ENCODE measurements around the gene TRAF6.

The TRAF6 gene

DNA sequence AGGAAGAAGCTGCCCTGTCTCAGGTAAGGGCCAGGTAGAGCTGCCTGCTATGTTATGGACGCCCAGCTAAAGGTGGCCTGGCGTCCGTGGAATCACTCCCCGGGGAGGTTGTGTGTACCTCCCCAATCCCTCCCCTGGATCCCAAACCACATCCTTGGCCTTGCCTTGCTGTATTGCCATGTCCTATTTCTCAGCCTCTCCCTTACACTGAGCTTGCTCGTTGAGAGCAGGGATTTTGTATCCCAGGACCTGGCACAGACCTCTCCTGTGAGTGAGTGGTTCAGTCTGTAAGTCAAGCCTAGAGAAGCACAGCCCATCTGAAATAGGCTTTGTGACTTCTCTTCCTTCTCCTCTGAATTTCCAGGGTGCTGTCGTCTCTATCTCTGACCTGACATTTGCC is 53.9 kb downstream of the TRAF6 start:
- peak; percentile 50 for DNase-seq

DNA sequence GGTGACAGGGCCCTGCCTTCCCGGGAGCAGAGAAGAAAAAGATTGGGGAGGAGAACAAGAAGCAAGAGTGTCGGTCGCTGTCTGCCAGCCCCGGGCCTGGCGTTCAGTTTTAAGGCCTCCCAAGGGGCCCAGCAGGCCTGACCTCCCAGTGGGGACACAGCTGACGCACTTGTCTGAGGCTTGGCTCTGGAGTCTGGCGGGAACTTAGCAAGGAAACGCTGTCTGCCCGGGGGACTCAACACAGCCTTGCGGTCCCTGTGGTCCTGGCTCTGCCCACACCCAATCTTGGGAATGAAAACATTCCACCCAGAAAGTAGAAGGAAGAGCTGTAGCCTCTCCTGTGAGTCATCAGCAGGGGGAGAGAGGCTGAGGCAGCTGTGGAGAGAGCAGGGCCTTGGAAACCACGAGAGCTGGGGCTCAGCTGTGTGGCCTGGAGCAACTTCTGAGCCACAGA is 54.4 kb downstream of the TRAF6 start:
- peak; percentile 92 for DNase-seq

DNA sequence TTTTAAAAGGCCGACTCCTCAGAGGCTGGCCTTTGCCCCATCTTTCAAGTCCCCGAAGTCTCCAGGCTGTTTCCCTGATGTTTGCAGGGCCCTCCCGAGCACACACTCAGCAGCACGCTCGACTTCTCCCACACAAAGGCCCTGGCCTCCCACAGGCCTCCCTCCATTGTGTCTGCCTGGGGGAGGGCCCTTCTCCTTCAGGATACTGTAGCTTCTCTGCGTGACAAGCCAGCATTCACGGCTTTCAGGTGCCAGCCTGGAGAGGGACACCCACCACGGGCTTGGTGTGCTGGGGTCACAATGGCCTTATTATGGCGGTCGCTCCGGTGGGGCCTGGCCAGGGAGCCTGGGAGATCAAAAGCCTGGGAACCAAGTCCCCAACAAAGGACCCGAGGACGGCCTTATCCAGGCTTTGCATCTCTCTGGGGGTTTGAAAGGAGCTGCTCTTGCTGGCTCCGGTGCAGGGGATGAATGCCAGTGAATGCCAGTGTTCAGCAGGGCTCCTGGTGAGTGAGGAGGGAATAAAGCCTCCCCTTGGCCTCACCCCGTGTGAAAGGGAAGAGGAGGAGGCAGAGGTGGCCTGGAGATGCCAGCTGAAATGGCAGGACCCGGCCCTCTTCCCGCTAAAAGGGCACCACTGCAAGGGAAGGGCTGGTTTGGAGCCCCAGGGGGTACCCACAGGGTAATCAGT is 55.0 kb downstream of the TRAF6 start:
- peak; percentile 28 for DNase-seq

DNA sequence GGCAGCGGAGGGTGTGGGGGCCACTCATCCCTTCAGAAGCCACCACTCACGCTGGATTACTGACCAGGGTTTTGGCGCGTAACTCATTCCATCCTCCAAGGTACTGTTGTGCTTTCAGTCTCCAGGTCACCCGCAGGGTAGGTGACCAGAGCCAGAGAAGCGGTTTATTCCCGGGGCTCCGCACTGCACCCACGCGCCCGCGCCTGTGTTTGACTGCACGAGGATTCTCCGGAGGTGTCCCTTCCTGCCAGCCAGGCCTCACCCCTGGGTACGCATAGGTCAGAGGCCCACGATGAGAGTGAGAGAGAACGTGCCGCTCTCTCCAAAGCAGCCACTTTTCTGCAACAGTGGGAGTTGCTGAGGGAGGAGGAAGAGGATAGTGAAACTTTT is 55.5 kb downstream of the TRAF6 start:
- DNase-seq: no peak

DNA sequence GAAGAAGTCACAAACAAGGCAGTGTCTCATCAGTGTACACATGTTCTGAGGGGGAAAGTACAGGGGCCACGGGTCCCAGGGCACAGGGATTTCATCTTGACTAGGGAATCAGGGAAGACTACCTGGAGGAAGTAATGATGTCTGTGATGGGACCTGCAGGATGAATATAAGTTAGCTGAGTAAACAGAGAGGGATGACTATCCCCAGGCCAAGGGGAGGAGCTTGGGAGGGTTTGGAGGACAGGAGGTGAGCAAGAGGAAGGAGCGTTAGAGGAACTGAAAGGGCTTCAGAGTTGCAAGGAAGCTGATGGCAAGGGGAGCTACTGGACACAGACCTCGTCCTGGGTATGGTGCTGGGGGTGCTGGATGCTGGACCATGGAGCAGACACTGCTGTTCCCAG is 56.4 kb downstream of the TRAF6 start:
- no peak for DNase-seq

DNA sequence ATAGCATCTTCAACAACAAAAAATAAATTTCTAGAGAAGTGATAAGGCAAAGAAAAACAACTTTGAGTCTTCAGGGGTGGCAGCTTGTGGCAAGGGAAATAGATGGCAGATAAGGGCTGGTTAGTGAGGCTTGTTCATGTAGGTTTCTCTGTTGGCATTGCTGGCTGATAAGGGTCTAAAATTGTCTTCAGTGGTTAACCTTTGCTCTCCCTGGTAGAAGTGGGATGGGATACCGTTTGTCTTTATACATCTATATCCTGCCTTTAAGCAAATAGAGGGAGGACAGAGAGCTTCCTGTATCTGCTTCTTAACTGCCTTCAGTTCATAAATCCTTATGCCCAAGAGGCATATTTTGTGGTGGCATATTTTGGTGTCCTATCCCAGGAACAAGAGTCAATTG is 57.1 kb downstream of the TRAF6 start:
- DNase-seq: peak; percentile 29

DNA sequence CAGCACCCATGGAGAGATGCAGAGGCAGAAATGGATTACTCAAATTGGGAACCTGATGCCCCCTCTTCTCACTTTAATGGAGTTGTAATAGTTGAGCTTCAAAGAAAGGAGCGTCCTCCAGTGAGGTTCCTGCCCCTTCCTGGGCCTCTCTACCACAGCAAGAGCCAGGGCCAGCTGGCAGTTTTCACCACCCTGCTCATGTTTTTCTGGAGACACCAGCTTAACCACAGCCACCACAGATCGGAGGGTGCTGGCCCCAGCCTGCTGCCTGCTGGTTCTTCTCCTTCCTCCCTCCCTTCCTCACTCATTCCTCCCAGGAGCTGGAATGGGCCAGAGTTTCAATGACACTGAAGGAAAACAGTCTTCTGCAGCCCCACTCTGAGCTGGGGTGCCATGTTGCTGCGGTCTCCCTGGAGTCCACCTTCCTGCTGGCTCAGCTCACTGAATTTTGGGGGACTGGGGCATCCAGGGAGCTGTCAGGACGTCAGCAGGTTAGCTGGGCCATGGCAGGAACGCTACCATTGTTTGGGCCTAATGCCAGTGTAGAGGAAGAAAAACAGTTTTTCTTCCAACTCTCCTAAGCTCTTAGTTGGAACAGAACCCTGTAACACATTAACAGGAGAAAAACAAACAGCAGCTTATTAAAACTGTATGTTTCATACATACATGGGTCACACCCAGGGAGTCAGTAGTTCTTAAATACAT is 57.7 kb downstream of the TRAF6 start:
- no peak for DNase-seq

DNA sequence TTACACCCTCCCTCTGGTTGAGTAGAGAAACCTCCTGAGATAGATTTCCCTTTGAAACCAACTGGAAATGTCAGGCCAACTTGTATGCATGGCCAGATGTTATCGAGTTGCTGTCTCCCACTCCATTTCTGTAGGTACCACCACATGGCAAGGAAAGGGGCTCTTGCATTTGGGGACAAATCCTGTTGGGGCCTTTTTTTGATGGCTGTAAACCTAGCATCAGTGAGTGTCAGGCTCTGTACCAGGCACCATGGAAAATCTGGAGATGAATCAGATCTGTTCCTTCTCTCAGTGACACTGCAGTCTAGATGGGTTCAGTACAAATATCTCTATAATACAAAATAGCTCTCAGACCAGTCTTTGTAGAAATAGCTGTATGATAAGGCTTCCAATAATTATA is 58.4 kb downstream of the TRAF6 start:
- DNase-seq: no peak

DNA sequence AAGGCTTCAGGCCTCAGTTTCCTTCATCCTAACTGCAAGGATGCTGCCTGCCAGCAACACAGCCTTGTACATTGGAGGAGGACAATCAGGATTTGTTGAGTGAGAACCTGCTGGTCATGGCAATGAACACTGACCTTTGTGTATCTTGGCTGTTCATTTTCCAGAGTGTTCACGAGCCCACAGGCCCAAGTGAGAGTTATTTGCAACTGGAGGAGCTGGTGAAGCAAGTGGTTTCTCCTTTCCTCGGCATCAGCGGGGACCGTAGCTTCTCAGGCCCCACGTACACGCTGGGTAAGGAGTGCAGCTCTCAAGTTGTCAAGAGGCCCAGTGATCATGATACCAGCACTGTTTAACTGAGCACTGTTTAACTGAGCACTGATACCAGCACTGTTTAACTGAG is 59.0 kb downstream of the TRAF6 start:
- no peak for DNase-seq

DNA sequence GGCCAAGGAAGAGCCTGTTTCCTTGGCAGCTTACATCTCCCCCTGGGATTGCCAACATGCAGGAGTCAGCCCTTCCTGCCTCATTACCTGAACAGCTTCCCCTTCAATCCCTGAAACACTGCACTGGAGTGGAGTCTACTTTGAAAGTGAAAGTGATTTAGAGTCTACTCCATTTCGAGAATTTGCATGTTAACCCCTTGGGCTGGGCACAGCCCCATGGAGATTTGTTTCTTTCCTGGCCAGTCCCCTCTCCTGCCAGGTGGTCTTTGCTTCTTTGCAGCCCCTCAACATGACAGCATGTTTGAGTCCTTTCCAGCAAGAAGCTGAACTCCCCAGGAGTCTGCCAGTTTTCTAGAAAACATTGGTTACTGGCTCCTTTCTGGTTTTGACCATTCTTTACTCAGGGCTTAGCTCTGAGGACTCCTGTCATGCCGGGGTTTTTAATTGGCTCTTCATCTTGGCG is 59.9 kb downstream of the TRAF6 start:
- no peak for DNase-seq

DNA sequence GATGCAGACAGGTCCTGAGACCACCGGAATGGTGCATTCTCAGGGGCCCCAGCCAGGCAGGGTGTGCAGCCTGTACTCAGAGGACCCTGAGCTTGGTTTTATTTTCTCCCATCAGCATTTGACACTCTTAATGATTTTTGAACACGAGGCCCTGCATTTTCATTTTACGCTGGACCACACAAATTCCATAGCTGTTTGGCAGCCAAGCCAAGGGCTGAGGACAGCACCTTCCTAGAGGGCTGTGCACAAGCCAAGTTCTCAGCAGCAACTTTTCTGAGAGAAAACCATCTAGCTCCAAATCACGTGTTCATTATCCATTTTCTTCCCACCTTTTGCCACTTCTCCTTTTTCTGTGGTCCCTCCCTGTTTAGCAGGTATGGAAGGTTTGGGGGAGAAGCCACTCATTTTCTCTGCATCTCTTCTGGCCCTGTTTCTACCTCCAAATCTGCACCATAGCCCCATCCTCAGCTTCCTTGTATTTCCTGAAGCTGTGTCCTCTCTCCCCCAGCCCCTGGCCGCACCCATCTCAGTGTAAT is 60.4 kb downstream of the TRAF6 start:
- no peak for DNase-seq

DNA sequence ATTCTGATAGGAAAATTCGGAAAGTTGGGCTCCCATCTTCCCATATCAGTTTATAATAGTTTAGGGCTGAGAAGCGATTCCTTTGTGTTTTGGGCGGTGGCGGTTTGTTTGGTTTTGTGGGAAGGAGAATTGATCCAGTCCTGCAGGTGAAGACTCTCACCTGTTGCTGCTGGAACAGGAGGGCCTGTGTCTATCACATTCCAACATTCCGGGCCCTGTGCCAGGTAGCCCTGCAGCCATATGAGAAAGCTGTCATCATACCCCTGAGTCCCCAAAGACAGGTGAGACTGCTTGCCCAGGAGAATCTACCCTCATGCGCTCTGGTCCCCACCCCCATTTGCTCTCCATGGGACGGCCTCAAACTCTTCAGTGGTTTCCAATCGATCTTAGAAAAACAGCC is 62.1 kb downstream of the TRAF6 start:
- DNase-seq: no peak

DNA sequence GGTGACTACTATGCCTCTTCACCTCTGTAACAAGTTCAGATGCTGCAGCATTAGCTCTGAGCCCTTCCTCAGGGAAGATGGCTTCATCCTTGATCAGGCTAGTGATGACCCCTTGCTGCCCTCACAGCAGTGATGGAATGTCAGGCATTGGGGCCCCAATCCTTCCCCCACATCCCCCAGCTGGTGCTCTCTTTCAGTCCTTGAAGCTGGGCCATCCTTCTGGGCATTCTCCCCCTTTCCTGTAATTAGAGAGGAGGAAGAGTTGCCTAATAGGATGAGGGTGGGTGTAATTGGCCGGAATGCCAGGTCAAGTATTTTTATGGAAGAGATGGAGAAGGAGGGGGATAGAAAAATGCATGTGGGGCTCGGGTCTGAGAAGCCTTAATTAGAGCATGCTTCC is 62.6 kb downstream of the TRAF6 start:
- no peak for DNase-seq

DNA sequence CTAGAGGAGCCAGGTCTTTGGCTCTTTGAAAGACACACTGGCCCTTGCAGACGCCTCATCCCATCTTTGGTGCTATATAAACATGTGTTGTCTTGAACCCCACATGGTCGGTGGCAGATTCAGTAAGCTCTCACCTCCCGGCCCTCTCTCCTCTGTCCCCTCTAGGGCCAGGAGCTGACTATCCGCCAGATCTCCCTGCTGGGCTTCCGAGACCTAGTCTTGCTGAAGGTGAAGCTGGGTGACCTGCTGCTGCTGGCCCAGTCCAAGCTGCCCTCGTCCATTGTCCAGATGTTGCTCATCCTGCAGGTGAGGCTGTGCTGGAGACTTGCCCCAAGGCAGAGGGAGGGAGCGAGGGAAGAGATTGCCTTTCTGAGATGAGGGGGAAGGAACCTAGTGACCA is 63.9 kb downstream of the TRAF6 start:
- DNase-seq: no peak

DNA sequence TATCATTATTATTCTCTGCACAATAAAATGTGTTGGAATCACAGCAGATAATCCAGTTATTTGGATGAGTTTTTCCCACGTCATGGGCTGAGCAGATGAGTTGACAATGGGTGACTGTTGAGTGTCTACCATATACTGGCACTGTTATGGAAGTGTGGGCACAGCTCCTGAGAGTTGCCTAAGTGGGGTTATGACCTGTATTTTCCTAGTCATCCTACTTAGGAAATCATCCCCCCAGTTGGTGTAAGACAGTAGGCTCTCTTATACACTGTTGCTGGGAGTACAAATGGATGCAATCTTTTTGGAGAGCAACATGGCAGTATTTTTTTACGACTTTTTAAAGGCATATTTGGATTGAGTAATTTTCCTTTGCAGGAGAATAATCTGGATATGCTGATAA is 66.4 kb downstream of the TRAF6 start:
- no peak for DNase-seq

DNA sequence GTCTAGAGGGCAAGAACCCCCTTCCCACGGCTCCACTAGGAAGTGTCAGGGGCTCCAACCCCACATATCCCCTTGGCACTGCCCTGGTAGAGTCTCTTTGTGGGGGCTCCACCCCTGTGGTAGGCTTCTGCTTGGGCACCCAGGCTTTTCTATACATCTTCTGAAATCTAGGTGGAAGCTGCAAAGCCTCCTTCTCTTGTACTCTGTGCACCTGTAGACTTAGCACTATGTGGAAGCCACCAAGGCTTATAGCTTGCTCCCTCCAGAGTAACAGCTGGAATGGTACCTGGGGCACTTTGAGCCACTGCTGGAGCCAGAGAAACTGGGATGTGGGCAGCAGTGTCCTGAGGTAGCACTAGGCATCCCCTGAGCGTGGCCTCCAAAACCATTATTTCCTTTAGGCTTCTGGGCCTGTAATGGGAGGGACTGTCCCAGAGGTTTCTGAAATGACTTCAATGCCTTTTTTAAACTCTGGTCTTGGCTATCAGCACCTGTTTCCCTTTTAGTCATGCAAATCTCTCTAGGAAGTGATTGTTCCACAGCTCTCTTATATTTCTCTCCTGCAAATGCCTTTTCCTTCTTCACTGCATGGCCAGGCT is 68.4 kb downstream of the TRAF6 start:
- no peak for DNase-seq

DNA sequence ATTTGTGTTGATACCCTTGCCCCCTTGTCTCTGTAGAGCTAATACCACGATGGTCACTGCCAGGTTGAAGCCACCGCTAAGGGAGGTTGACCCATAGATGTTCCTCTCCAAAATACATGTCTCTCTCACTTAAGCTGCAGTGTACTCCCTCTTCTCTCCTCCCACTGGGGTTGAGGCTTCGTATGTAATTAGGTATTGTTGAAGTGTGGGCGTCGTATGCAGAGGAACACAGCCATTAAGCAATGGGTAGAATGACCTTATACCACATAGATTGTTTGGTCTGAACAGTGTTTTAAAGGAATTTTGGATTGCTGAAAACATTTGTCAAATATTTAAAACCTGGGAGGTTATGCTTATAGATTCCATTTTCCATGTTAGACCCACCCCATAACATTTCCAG is 71.9 kb downstream of the TRAF6 start:
- DNase-seq: no peak

DNA sequence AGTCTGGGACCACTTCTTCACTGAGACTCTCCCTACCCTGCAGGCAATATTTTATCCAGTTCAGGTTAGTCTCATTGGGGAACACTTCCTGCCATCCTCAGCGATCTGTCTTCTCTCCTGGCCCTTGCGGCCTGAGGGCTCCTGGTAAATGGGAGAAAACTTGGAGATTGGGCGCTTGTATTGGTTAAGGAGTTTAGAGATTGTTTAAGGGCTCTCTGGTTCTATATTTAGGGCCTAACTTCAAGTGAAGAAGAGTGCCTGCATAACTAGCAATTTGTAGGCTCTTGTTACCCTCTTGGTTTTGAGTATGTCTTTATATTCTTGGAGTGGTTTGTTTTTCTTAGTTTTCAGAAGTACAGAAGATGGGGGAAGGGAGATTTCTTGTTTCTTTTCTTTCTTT is 72.7 kb downstream of the TRAF6 start:
- DNase-seq: no peak

Measured in kidney glomerular epithelial cell (primary cell).